Activated naive CD4-positive, alpha-beta T cell (primary cell): ENCODE results near the gene STK17B.

Source experiments
- DNase-seq, 4 experiments: peaks; one replicate each; lab custom pipeline; 2025; lab: John Stamatoyannopoulos, UW

The STK17B gene

GRCh38 chr2:196112418-196113034 lies 58.9 kb downstream of the STK17B start:
- DNase-seq = no peak

DNA sequence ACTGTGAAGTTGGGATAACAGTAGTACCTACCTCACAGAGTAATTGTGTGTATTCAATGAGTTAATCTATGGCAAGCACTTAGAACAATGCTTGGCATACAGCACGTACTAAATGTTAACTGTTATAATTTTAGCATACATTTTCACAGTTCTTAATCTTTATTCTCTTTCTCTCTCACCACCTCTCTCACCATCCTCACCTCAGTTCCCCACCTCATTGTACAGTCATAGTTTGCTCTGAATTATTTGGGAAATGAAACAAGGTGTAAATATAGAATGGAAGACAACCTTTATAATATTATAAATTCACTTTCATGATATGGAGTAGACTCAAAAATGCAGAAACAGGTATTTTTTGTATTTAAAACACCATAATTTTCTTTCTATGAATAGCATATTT lies 62.8 kb downstream of the STK17B start:
- no peak for DNase-seq

GRCh38 chr2:196105951-196106350 lies 65.4 kb downstream of the STK17B start:
- DNase-seq = no peak

- no peak for DNase-seq
Measured at GRCh38 chr2:196104066-196104465, 67.3 kb downstream of the STK17B start.

DNA sequence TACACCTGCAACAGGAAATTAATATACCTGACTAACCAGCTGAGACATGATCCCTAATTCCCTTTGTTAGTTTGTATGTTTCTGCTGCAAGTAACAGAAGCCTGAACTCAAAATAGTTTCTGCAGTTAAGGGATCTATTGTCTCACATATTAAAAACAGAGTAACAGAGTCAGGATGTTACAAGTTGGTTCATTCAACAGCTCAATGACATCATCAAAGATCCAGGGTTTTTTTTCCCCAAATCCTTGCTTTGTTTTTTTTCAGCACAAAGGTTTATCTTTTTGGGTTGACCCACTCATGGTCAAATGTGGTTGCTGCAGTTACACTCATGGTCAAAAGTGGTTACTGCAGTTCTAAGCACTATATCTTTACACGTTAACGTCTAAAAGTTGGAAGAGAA lies 67.8 kb downstream of the STK17B start:
- DNase-seq = no peak

DNA sequence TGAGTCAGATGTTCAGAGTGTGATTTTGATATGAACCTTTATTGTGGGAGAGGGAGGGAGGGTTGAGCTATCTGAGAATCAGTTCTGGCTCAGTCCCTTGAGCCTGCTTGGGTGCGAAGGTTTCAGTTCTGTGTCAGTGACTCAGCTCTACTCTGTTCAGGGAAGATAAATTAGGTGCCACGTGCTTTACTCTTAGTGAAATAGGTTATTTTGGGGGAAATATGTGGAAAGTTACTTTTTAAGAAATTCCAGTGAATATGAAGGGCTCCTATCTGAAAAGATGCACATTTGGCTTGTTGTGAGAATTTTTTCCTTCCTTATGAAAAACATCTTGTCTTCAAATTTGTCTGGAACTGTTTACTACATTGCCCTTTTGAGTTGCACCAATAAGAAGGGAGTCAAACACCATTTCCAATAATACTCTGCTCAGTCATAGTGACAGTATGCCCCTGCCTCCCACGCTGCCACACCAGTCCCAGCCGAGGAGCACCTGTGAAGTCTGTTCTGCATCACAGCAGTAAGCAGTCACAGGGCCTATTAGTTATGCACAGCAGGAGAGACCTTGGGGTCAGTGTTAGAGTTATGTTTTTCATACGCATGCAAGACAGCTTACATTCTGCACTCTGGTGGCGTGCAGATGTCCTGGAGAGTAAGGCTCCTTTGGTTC lies 69.9 kb downstream of the STK17B start:
- no peak for DNase-seq

GRCh38 chr2:196099916-196100315 lies 71.5 kb downstream of the STK17B start:
- DNase-seq = no peak

DNA sequence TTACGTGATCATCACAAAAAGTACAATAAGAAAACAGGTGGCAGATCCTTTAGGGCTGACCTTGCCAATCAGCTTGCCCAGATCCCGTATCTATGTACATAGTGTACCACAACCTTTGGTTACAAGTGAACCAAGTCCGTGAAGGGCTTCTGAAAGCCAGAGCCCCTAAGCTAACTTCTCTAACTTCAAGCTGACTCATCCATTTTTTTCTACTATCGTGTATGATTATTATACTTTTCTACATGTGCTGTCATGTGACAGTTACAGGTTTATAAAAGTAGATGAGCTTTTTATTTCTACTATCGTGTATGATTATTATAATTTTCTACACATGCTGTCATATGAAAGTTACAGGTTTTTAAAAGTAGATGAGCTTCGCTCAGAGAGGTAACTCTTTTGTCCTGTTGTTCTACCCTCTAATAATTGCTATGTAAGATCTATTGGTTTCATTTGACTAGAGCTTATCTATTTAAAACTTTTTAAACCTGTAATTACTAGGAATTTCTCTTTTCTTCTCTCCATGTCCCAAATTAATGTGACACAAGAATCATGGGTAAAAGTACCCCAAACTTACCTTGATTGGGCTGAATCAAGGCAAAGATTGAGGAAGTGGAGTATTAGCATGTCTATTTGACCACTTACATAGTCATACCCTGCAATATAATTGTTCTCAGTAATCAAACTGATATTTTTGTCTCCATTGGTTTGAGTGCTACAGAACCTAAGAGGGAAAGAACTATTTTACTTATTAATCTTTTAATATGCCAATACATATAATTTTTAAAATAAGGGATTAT lies 73.3 kb downstream of the STK17B start:
- no peak for DNase-seq

GRCh38 chr2:196096982-196097745 lies 74.2 kb downstream of the STK17B start:
- DNase-seq = no peak

DNA sequence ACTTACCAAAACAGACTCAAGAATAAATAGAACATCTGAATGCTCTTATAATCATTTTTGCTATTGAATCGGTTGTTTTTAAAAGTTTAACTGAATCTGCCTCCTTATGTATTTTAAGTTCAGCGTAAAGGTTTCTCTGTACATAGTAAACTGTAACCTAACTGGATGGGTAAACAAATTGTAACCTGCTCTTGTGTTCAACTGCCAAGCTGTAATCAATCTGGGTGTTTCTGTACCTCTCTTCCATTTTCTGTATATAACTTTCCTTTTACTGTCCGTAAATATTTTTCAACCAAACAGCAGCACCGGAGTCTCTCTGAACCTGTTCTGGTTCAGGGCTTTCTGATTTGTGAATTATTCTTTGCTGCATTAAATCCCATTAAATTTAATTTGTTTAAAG lies 75.1 kb downstream of the STK17B start:
- DNase-seq = no peak

DNA sequence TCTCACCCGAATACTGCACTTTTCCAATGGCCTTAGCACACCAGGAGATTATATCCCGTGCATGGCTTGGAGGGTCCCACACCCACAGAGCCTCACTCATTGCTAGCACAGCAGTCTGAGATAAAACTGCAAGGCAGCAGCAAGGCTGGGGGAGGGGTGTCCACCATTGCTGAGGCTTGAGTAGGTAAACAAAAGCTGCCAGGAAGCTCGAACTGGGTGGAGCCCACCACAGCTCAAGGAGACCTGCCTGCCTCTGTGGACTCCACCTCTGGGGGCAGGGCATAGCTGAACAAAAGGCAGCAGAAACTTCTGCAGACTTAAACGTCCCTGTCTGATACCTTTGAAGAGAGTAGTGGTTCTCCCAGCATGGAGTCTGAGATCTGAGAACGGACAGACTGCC lies 81.9 kb downstream of the STK17B start:
- DNase-seq = peak in 1 of 4 experiments; percentile 13

- DNase-seq = no peak
Measured at GRCh38 chr2:196088203-196088602, 83.2 kb downstream of the STK17B start.

- no peak for DNase-seq
Measured at GRCh38 chr2:196086517-196087368, 84.6 kb downstream of the STK17B start.

DNA sequence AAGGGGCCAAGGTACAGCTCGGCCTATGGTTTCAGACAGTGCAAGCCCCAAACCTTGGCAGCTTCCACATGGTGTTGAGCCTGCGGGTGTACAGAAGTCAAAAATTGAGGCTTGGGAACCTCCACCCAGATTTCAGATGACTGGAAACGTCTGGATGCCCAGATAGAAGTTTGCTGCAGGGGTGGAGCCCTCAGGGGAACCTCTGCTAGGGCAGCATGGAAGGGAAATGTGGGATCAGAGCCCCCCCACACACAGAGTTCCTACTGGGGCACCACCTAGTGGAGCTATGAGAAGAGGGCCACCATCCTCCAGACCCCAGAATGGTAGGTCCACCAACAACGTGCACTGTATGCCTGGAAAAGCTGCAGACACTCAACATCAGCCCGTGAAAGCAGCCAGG lies 87.8 kb downstream of the STK17B start:
- no peak for DNase-seq
